Natural killer cell (primary cell): ENCODE data around the gene P2RY11. TPM values are rescaled to one million over a fixed set of nuclear protein-coding genes. Genes with fewer than 3 reads are reported as not detected.

Experiments
- ATAC-seq, 3 donors: fragments of 150-1000 bp in 2 of 3; fragments of 200-7000 bp in 1 of 3; cut with Tn5 transposase; 1 replicate in 1 of 3; 2 replicates in 2 of 3; pipeline ENCODE4 v1.10.0; 2021; ENCODE audit warnings: mild to moderate bottlenecking in 2 of 3, moderate library complexity in 2 of 3
- DNase-seq, 2 donors: peaks; one replicate each; pipeline versions ENCODE4 v3.0.0 to v3.0.0-alpha.2; 2013 to 2021; ENCODE audit warnings: mixed read lengths in 1 of 2
- H3K27ac ChIP-seq: one replicate; pipeline ENCODE4 v1.5.1; 2013; ENCODE audit warnings: mild to moderate bottlenecking, low read length
- H3K27me3 ChIP-seq: one replicate; pipeline ENCODE4 v1.6.1; 2013; ENCODE audit warnings: low read length; ENCODE audit not compliant: control insufficient read depth, insufficient read depth
- H3K36me3 ChIP-seq: one replicate; pipeline ENCODE4 v1.6.1; 2013; ENCODE audit warnings: low read length; ENCODE audit not compliant: control insufficient read depth, insufficient read depth
- H3K4me1 ChIP-seq: one replicate; pipeline ENCODE4 v1.6.1; 2013; ENCODE audit warnings: low read length; ENCODE audit not compliant: control insufficient read depth, insufficient read depth
- H3K4me3 ChIP-seq: one replicate; pipeline ENCODE4 v1.5.1; 2013; ENCODE audit warnings: low read length
- H3K9me3 ChIP-seq: one replicate; pipeline ENCODE4 v1.6.1; 2013; ENCODE audit warnings: low read length; ENCODE audit not compliant: control insufficient read depth, insufficient read depth
- H3K27ac Mint-ChIP-seq, 2 donors: one replicate each; pipeline ENCODE4 v1.8.0; 2022; ENCODE audit warnings: mild to moderate bottlenecking in 2 of 2, mixed read lengths in 2 of 2, moderate library complexity in 1 of 2
- H3K27me3 Mint-ChIP-seq, 2 donors: one replicate each; pipeline ENCODE4 v1.8.0; 2022; ENCODE audit warnings: low read depth in 2 of 2, mixed read lengths in 2 of 2
- H3K36me3 Mint-ChIP-seq: one replicate; pipeline ENCODE4 v1.8.0; 2022; ENCODE audit warnings: mixed read lengths
- H3K4me1 Mint-ChIP-seq, 2 donors: one replicate each; pipeline ENCODE4 v1.8.0; 2022; ENCODE audit warnings: mixed read lengths in 2 of 2
- H3K4me3 Mint-ChIP-seq: one replicate; pipeline ENCODE4 v1.8.0; 2022; ENCODE audit warnings: mild to moderate bottlenecking, moderate library complexity, mixed read lengths
- H3K9me3 Mint-ChIP-seq, 2 donors: one replicate each; pipeline ENCODE4 v1.8.0; 2022; ENCODE audit warnings: mixed read lengths in 2 of 2
- WGBS: methylation state at CpG from one replicate; pipeline ENCODE4 v1.1.7; 2013; ENCODE audit warnings: missing lambda C conversion rate; ENCODE audit not compliant: insufficient coverage; 5-methylcytosine and 5-hydroxymethylcytosine counted together
- intact Hi-C: fragments of 100-400 bp; cut with micrococcal nuclease; formaldehyde crosslinking; loops from one replicate; pipeline ENCODE4 v1.14.2; 2022
- total RNA-seq, 4 donors: library from RNA; stranded (reverse); fragments of 120-200 nt in 1 of 4; gene quantifications; one replicate each; pipeline versions ENCODE4 v1.2.3 to v1.2.4, GENCODE V29; 2013 to 2022
- TF ChIP-seq, protein P1 (sequence below): fragments of 200-600 bp; IDR thresholded peaks from one replicate; pipeline ENCODE4 v1.8.0; 2022; ENCODE audit warnings: antibody characterized with exemption

Gene P2RY11
- total RNA-seq, 3 donors from 2014 or later (not counting 1 experiment from before 2014, with no cell fraction given), result 44.1 to 52.3 (median 51.0) TPM

DNA sequence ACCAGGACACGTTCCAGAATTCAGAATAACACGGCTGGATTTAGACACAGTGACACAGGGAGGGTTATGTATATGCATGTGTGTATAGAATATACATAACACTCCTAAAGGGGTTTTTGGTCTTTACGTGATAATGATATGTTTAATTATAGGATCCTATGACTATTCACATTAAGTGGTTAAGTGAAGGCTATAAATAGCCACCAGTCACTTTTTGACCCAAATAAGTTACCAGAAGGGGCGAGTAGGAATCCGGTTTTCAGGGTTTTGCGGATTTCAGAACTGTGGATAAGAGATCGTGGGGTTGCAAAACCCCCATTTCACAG is 15.9 kb upstream of the P2RY11 start:
- H3K27me3 ChIP-seq, result no peaks in the 10 kb centered on the region
- WGBS, result 71% methylated on average over 4 of the region's 7 CpGs
- H3K4me3 Mint-ChIP-seq, result peak overlapping the region; percentile 45
- H3K4me1 Mint-ChIP-seq, result peaks cover 26 to 30% of the 10 kb centered on the region in 2 donors
- peak overlapping the region; percentile 51 for H3K27ac ChIP-seq
- H3K9me3 ChIP-seq, result no peaks in the 10 kb centered on the region
- TF ChIP-seq, protein P1, sequence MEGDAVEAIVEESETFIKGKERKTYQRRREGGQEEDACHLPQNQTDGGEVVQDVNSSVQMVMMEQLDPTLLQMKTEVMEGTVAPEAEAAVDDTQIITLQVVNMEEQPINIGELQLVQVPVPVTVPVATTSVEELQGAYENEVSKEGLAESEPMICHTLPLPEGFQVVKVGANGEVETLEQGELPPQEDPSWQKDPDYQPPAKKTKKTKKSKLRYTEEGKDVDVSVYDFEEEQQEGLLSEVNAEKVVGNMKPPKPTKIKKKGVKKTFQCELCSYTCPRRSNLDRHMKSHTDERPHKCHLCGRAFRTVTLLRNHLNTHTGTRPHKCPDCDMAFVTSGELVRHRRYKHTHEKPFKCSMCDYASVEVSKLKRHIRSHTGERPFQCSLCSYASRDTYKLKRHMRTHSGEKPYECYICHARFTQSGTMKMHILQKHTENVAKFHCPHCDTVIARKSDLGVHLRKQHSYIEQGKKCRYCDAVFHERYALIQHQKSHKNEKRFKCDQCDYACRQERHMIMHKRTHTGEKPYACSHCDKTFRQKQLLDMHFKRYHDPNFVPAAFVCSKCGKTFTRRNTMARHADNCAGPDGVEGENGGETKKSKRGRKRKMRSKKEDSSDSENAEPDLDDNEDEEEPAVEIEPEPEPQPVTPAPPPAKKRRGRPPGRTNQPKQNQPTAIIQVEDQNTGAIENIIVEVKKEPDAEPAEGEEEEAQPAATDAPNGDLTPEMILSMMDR, result no peak
- no peak overlapping the region for H3K4me3 ChIP-seq
- H3K36me3 ChIP-seq, result peaks cover 27% of the 10 kb centered on the region
- H3K27me3 Mint-ChIP-seq, result no peaks in the 10 kb centered on the region
- DNase-seq (peak in 1 of 2 donors; percentile 24), ATAC-seq (no peak)
- peaks cover 5% of the 10 kb centered on the region for H3K36me3 Mint-ChIP-seq
- intact Hi-C loops, result no loop called here
- H3K9me3 Mint-ChIP-seq, result no peaks in the 10 kb centered on the region
- H3K27ac Mint-ChIP-seq, result peak overlapping the region; percentile 78 to 79
- peaks cover 48% of the 10 kb centered on the region for H3K4me1 ChIP-seq

DNA sequence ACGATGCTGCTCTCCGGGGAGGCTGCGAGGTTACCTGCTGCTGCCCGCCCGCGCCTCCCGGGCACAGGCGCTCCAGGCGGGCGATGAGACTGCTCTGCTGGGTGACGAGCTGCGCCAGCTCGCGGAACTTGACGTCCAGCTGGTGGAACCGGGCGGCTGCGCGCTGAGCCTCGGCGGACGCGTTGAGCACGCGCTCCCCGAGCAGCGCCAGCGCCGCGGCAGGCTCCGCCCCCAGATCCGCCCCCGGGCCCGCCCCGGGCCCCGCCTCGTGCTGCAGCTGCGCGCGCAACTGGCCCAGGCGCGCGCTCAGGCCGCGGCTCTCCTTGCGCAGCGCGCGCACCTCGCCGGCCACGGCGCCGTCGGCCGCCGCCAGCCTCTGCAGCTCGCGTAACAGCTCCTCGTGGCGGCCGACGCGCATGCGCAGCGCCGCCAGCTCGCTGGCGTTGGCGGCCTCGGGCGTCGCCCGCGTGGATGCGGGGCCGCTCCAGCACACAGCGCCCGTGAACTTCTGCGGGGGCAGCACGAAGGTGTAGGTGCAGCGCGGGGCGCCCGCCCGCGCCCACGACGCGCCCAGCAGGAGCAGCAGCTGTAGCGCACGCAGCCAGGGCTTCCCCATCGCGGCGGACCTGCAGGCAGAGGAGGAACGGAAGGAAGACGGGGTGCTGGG is 15.4 kb upstream of the P2RY11 start:
- peak overlapping the region; percentile 78 to 79 for H3K27ac Mint-ChIP-seq
- peak overlapping the region; percentile 71 for H3K4me3 Mint-ChIP-seq
- peaks cover 22% of the 10 kb centered on the region for H3K36me3 ChIP-seq
- no peaks in the 10 kb centered on the region for H3K27me3 Mint-ChIP-seq
- peak; percentile 94 to 97 for DNase-seq
- H3K4me1 Mint-ChIP-seq, result peaks cover 29 to 32% of the 10 kb centered on the region in 2 donors
- H3K27ac ChIP-seq, result peak overlapping the region; percentile 71
- TF ChIP-seq, protein P1, result no peak
- intact Hi-C loops, result no loop called here
- no peaks in the 10 kb centered on the region for H3K27me3 ChIP-seq
- peak overlapping the region; percentile 28 for H3K4me3 ChIP-seq
- no peaks in the 10 kb centered on the region for H3K9me3 ChIP-seq
- ATAC-seq, result peak; percentile 93 to 96 (median 94)
- peaks cover 53% of the 10 kb centered on the region for H3K4me1 ChIP-seq
- peaks cover 5% of the 10 kb centered on the region for H3K36me3 Mint-ChIP-seq
- WGBS, result 5% methylated on average over 97 of the region's 97 CpGs
- H3K9me3 Mint-ChIP-seq, result no peaks in the 10 kb centered on the region

DNA sequence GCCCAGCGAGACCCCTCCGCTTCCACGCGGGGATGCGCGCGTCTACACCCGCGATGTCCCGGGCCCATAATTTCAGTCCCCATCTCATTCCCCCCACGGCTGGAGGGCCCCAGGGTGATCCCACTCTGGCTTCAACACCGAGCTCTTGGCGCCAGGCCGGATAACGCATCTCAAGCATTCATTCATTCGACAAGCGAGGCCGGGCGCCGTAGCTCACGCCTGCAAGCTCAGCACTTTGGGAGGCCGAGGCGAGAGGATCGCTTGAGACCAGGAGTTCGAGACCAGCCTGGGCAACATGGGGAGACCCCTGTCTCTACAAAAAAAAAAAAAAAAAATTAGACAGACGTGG is 14.9 kb upstream of the P2RY11 start:
- ATAC-seq (no peak), DNase-seq (no peak)
- peak overlapping the region; percentile 71 for H3K27ac ChIP-seq
- WGBS, result 40% methylated on average over 26 of the region's 26 CpGs
- intact Hi-C loops, result no loop called here
- Mint-ChIP-seq H3K4me3 (peak overlapping the region; percentile 71), H3K9me3 (no peaks in the 10 kb centered on the region), H3K36me3 (peaks cover 5% of the 10 kb centered on the region), H3K27me3 (no peaks in the 10 kb centered on the region), H3K4me1 (peaks cover 28 to 30% of the 10 kb centered on the region in 2 donors), H3K27ac (peak overlapping the region; percentile 78 to 79)
- H3K27me3 ChIP-seq, result no peaks in the 10 kb centered on the region
- no peaks in the 10 kb centered on the region for H3K9me3 ChIP-seq
- H3K4me3 ChIP-seq, result peak overlapping the region; percentile 28
- H3K36me3 ChIP-seq, result peaks cover 20% of the 10 kb centered on the region
- peaks cover 56% of the 10 kb centered on the region for H3K4me1 ChIP-seq
- TF ChIP-seq, protein P1, result no peak
